GM15510 (cell line): Measurements from ENCODE around the gene IGSF21.

Experiments used
- POLR2A ChIP-seq: IDR thresholded peaks from 3 replicates; pipeline ENCODE4 v1.6.1; 2011; ENCODE audit warnings: borderline replicate concordance; ENCODE audit not compliant: insufficient read length; ENCODE audit errors: extremely low read depth

IGSF21 gene

GRCh38 chr1:18191037-18191436, 83.4 kb downstream of the IGSF21 start:
- TF ChIP-seq POLR2A: no peak

- no peak for TF ChIP-seq POLR2A
Observed at GRCh38 chr1:18191481-18192155, 84.0 kb downstream of the IGSF21 start.

- TF ChIP-seq POLR2A: no peak
Observed at GRCh38 chr1:18192182-18192581, 84.6 kb downstream of the IGSF21 start.

- TF ChIP-seq POLR2A: no peak
Observed at GRCh38 chr1:18192974-18193373, 85.4 kb downstream of the IGSF21 start.

GRCh38 chr1:18197299-18197698, 89.7 kb downstream of the IGSF21 start:
- TF ChIP-seq POLR2A: no peak

GRCh38 chr1:18198260-18198659, 90.7 kb downstream of the IGSF21 start:
- no peak for TF ChIP-seq POLR2A

GRCh38 chr1:18199462-18199861, 91.9 kb downstream of the IGSF21 start:
- no peak for TF ChIP-seq POLR2A

GRCh38 chr1:18200136-18200717, 92.6 kb downstream of the IGSF21 start:
- no peak for TF ChIP-seq POLR2A

GRCh38 chr1:18200918-18201317, 93.3 kb downstream of the IGSF21 start:
- TF ChIP-seq POLR2A: no peak

GRCh38 chr1:18201997-18202719, 94.6 kb downstream of the IGSF21 start:
- TF ChIP-seq POLR2A: no peak

- no peak for TF ChIP-seq POLR2A
Observed at GRCh38 chr1:18203645-18204044, 96.0 kb downstream of the IGSF21 start.

GRCh38 chr1:18204575-18204974, 97.0 kb downstream of the IGSF21 start:
- TF ChIP-seq POLR2A: no peak

- TF ChIP-seq POLR2A: no peak
Observed at GRCh38 chr1:18205319-18205718, 97.7 kb downstream of the IGSF21 start.

- no peak for TF ChIP-seq POLR2A
Observed at GRCh38 chr1:18211764-18212163, 104.2 kb downstream of the IGSF21 start.

GRCh38 chr1:18217398-18218043, 109.9 kb downstream of the IGSF21 start:
- TF ChIP-seq POLR2A: no peak
